DND-41 (cell line): ENCODE data around the gene IVD.
A peak's percentile ranks its signal among the peaks of the same experiment; 100 is the strongest.
"Not testable (repeated sequence)": the region's sequence is repeated elsewhere in the genome, so short reads cannot be mapped to it uniquely, and the experiment has no call there.

Experiments
- ATAC-seq: fragments of 200-7000 bp; cut with Tn5 transposase; 3 replicates; pipeline ENCODE4 v1.9.1; 2021; ENCODE audit warnings: low read depth; ENCODE audit not compliant: insufficient read depth
- DNase-seq: peaks from one replicate; pipeline ENCODE4 v3.0.0-alpha.2; 2020
- H2AFZ ChIP-seq: 2 replicates; pipeline ENCODE4 v1.6.0; 2012; ENCODE audit warnings: low read depth, low read length
- H3K27ac ChIP-seq: 2 replicates; pipeline ENCODE4 v1.5.1; 2012; ENCODE audit warnings: low read length, inconsistent platforms
- H3K27me3 ChIP-seq: fragments of 200-600 bp; sonication (generic); 2 replicates; pipeline ENCODE4 v1.6.0; 2012; ENCODE audit warnings: low read length, mild to moderate bottlenecking, inconsistent platforms; ENCODE audit not compliant: insufficient read depth, poor library complexity
- H3K36me3 ChIP-seq: 2 replicates; pipeline ENCODE4 v1.5.1; 2012; ENCODE audit warnings: low read length, inconsistent platforms; ENCODE audit not compliant: insufficient read depth
- H3K4me1 ChIP-seq: 2 replicates; pipeline ENCODE4 v1.5.1; 2012; ENCODE audit warnings: mild to moderate bottlenecking, low read length; ENCODE audit not compliant: insufficient read depth
- H3K4me2 ChIP-seq: 2 replicates; pipeline ENCODE4 v1.6.0; 2012; ENCODE audit warnings: mild to moderate bottlenecking, moderate library complexity, low read length, inconsistent platforms; ENCODE audit not compliant: insufficient read depth
- H3K4me3 ChIP-seq, 2 experiments: fragments of 200-600 bp in 1 of 2; shearing (Covaris generic) in 1 of 2; 2 replicates each; pipeline ENCODE4 v1.5.1; 2012 to 2016; ENCODE audit warnings: inconsistent platforms in 2 of 2, low read length in 2 of 2, mild to moderate bottlenecking in 2 of 2, low read depth in 1 of 2, moderate library complexity in 1 of 2
- H3K79me2 ChIP-seq: 2 replicates; pipeline ENCODE4 v1.6.0; 2012; ENCODE audit warnings: low read length, inconsistent platforms; ENCODE audit not compliant: insufficient read depth
- H3K9ac ChIP-seq: 2 replicates; pipeline ENCODE4 v1.6.0; 2012; ENCODE audit warnings: low read depth, mild to moderate bottlenecking, inconsistent platforms, low read length, moderate library complexity
- H3K9me3 ChIP-seq: 2 replicates; pipeline ENCODE4 v1.5.1; 2012; ENCODE audit warnings: low read length, moderate library complexity, mild to moderate bottlenecking, inconsistent platforms; ENCODE audit not compliant: insufficient read depth, severe bottlenecking
- H4K20me1 ChIP-seq: 2 replicates; pipeline ENCODE4 v1.6.0; 2012; ENCODE audit warnings: low read length; ENCODE audit not compliant: insufficient read depth
- EZH2 ChIP-seq: IDR thresholded peaks from 3 replicates; pipeline ENCODE4 v1.6.1; 2012; ENCODE audit warnings: borderline replicate concordance, low read depth, mild to moderate bottlenecking, moderate library complexity, low read length, inconsistent platforms; ENCODE audit not compliant: severe bottlenecking
- TF ChIP-seq, protein P1 (sequence below): IDR thresholded peaks from 2 replicates; pipeline ENCODE4 v1.5.1; 2012; ENCODE audit warnings: borderline replicate concordance, low read length, moderate library complexity, mild to moderate bottlenecking; ENCODE audit not compliant: poor library complexity, severe bottlenecking; ENCODE audit errors: extremely low read depth

Gene IVD

DNA sequence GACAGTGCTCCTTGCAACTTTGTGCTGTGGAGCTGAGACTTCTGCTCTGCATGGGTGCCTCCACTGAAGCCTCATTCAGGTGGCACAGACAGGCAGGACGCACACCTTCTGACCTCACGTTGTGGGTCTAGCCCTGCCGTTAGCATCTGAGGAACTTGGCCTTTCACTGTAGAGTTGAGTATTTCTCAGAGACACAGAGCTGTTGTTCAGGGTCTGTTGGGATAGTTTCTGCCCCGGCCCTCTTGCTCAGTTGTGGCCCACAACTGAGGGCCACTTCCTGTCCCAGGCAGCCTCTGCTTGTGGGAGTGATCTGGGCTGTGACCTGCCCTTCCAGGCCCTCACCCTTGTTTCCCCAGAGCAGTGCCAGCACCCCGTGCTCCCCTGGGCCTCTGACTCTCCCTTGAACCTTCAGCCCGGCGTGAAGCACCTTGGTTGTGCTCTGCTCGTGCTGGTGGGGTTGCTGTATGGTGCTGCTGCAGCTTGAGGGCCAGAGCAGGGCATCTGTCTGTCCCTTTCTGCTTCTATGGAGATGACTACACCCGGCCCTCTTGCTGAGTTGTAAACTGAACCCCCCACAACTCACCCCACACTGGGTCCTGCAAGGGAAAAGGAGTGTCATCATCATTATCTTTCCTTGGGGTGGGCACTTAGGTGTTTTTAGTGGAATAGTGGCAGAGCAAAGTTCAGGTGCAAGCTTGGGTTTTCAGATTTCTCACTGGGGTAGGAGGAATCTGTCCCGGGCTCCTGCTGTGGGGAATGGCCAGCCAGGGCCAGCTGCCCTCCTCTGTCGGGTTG lies 46.9 kb downstream of the IVD start:
- H3K27ac ChIP-seq = peak overlapping the region; percentile 39; the same call in 1 of the 2 replicates
- H3K36me3 ChIP-seq = no peaks in the 10 kb centered on the region
- H3K4me3 ChIP-seq = no peak overlapping the region
- H2AFZ ChIP-seq = no peak overlapping the region
- no peaks in the 10 kb centered on the region for H3K27me3 ChIP-seq
- peaks cover 32% of the 10 kb centered on the region for H3K4me1 ChIP-seq
- DNase-seq (no peak), ATAC-seq (peak; percentile 58)
- H3K9me3 ChIP-seq = no peaks in the 10 kb centered on the region
- no peak for TF ChIP-seq EZH2
- TF ChIP-seq, protein P1, sequence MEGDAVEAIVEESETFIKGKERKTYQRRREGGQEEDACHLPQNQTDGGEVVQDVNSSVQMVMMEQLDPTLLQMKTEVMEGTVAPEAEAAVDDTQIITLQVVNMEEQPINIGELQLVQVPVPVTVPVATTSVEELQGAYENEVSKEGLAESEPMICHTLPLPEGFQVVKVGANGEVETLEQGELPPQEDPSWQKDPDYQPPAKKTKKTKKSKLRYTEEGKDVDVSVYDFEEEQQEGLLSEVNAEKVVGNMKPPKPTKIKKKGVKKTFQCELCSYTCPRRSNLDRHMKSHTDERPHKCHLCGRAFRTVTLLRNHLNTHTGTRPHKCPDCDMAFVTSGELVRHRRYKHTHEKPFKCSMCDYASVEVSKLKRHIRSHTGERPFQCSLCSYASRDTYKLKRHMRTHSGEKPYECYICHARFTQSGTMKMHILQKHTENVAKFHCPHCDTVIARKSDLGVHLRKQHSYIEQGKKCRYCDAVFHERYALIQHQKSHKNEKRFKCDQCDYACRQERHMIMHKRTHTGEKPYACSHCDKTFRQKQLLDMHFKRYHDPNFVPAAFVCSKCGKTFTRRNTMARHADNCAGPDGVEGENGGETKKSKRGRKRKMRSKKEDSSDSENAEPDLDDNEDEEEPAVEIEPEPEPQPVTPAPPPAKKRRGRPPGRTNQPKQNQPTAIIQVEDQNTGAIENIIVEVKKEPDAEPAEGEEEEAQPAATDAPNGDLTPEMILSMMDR = no peak
- peaks cover 79% of the 10 kb centered on the region for H4K20me1 ChIP-seq
- no peak overlapping the region for H3K9ac ChIP-seq
- H3K4me2 ChIP-seq = no peak overlapping the region
- H3K79me2 ChIP-seq = peaks cover 94% of the 10 kb centered on the region

DNA sequence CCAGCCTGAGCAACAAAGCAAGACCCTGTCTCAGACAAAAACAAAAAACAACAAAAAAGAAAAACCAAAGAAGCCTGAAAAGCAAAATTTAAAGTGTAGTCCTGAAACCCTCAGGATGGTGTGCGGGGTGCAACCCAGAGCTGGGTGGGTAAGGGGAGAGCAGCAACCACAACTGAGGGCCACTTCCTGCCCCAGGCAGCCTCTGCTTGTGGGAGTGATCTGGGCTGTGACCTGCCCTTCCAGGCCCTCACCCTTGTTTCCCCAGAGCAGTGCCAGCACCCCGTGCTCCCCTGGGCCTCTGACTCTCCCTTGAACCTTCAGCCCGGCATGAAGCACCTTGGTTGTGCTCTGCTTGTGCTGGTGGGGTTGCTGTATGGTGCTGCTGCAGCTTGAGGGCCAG lies 48.3 kb downstream of the IVD start:
- H4K20me1 ChIP-seq = peaks cover 87% of the 10 kb centered on the region
- H3K27me3 ChIP-seq, H3K4me3 ChIP-seq, H3K9me3 ChIP-seq, H2AFZ ChIP-seq, H3K9ac ChIP-seq, H3K36me3 ChIP-seq, H3K4me2 ChIP-seq: not testable (repeated sequence)
- H3K79me2 ChIP-seq = peaks cover 91% of the 10 kb centered on the region
- DNase-seq = peak; percentile 70
- peaks cover 32% of the 10 kb centered on the region for H3K4me1 ChIP-seq
- peak overlapping the region; percentile 47 for H3K27ac ChIP-seq
- ATAC-seq = peak; percentile 93

DNA sequence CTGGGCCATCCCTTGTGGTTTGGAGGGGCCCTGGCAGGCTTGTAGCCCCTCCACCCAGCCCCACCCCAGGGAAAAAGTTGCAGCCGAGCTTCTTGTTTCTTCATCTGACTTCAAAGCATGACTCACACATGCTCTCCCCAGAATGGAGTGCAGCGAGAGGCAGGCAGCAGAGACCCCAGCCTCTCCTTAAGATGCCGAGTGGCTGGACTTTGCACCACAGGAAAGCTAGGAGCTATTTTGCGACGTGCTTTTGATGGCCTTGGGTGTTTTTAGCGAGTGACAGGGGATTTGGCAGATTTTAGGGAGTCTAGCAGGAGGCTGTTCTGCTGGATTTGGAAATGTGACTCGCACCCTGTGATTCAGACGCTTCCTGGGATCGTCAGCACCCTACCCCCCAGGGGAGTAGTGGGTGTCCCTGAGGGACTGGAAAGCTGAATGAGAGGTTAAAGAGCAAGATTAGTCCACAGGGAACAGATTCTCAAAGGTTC lies 49.4 kb downstream of the IVD start:
- H3K79me2 ChIP-seq = peaks cover 92% of the 10 kb centered on the region
- DNase-seq (peak; percentile 26), ATAC-seq (0 out of 3 replicates have a peak, but pooled peaks have one; percentile 12)
- TF ChIP-seq, protein P1 = no peak
- no peak for TF ChIP-seq EZH2
- peaks cover 32% of the 10 kb centered on the region for H3K4me1 ChIP-seq
- H3K36me3 ChIP-seq = peaks cover 18% of the 10 kb centered on the region
- H3K4me2 ChIP-seq = no peak overlapping the region
- no peaks in the 10 kb centered on the region for H3K27me3 ChIP-seq
- H2AFZ ChIP-seq = no peak overlapping the region
- H3K4me3 ChIP-seq = no peak overlapping the region
- H3K27ac ChIP-seq = no peak overlapping the region
- peaks cover 89% of the 10 kb centered on the region for H4K20me1 ChIP-seq
- no peak overlapping the region for H3K9ac ChIP-seq
- H3K9me3 ChIP-seq = no peaks in the 10 kb centered on the region

GRCh38 chr15:40456299-40456712 lies 50.7 kb downstream of the IVD start:
- Histone ChIP-seq H3K27ac (no peak overlapping the region), H3K27me3 (no peaks in the 10 kb centered on the region), H3K4me1 (peaks cover 32% of the 10 kb centered on the region), H3K36me3 (peaks cover 29% of the 10 kb centered on the region), H3K9me3 (no peaks in the 10 kb centered on the region), H2AFZ (no peak overlapping the region), H4K20me1 (peaks cover 88% of the 10 kb centered on the region), H3K4me3 (no peak overlapping the region), H3K9ac (no peak overlapping the region), H3K4me2 (no peak overlapping the region), H3K79me2 (peaks cover 91% of the 10 kb centered on the region)
- ATAC-seq (no peak), DNase-seq (no peak)
- TF ChIP-seq, protein P1 = no peak
- no peak for TF ChIP-seq EZH2
